DND-41 (cell line): ENCODE measurements around the gene GSG1L.

ENCODE experiments used
- CTCF ChIP-seq: IDR thresholded peaks from 2 replicates; pipeline ENCODE4 v1.5.1; 2012; ENCODE audit warnings: borderline replicate concordance, low read length, moderate library complexity, mild to moderate bottlenecking; ENCODE audit not compliant: poor library complexity, severe bottlenecking; ENCODE audit errors: extremely low read depth
- EZH2 ChIP-seq: IDR thresholded peaks from 3 replicates; pipeline ENCODE4 v1.6.1; 2012; ENCODE audit warnings: borderline replicate concordance, low read depth, mild to moderate bottlenecking, moderate library complexity, low read length, inconsistent platforms; ENCODE audit not compliant: severe bottlenecking

DNA sequence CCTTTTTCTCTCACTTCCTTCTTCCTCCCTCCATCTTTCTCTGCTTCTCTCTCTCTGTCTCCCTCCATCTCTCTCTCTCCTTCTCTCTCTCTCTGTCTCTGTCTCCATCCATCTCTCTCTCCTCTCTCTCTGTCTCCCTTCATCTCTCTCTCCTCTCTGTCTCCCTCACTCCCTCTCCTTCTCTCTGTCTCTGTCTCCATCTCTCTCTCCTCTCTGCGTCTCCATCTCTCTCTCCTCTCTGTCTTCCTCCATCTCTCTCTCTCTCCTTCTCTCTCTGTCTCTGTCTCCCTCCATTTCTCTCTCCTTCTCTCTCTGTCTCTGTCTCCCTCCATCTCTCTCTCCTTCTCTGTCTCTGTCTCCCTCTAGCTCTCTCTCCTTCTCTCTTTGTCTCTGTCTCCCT is 194.1 kb downstream of the GSG1L start:
- TF ChIP-seq CTCF = no peak
- TF ChIP-seq EZH2 = no peak
